H1 (cell line): Measurements from ENCODE around the gene FUT2. TPM values are rescaled to one million over a fixed set of nuclear protein-coding genes. Genes with fewer than 3 reads are reported as not detected.

ENCODE experiments used
- BCL11A ChIP-seq, 2 experiments: IDR thresholded peaks; one replicate each; pipeline ENCODE4 v1.6.1; 2011; ENCODE audit warnings: low read depth in 2 of 2, low read length in 2 of 2, mild to moderate bottlenecking in 2 of 2
- CBX5 ChIP-seq: fragments of 300-800, 300-1000 bp; sonication (generic); IDR thresholded peaks from 2 replicates; pipeline ENCODE4 v1.7.1; 2016; ENCODE audit warnings: antibody characterized with exemption, low read length, low read depth
- CBX8 ChIP-seq: fragments of 300-800, 300-1000 bp; sonication (generic); IDR thresholded peaks from 2 replicates; pipeline ENCODE4 v1.7.1; 2016; ENCODE audit warnings: low read depth, low read length, borderline replicate concordance
- CREB1 ChIP-seq: IDR thresholded peaks from 2 replicates; pipeline ENCODE4 v1.6.1; 2012; ENCODE audit warnings: inconsistent platforms
- EP300 ChIP-seq, 2 experiments: IDR thresholded peaks; 1 replicate in 1 of 2; 2 replicates in 1 of 2; pipeline ENCODE4 v1.6.1; 2011 to 2012; ENCODE audit warnings: low read depth in 2 of 2, low read length in 2 of 2, mild to moderate bottlenecking in 2 of 2, borderline replicate concordance in 1 of 2, inconsistent platforms in 1 of 2, moderate library complexity in 1 of 2
- GABPA ChIP-seq: IDR thresholded peaks from 2 replicates; pipeline ENCODE4 v1.6.1; 2011; ENCODE audit warnings: mild to moderate bottlenecking, low read length, moderate library complexity, borderline replicate concordance; ENCODE audit not compliant: insufficient read depth
- KDM1A ChIP-seq: fragments of 200-600, 300-600 bp; sonication (generic); IDR thresholded peaks from 2 replicates; pipeline ENCODE4 v1.7.1; 2016; ENCODE audit warnings: mild to moderate bottlenecking, low read length, borderline replicate concordance
- KDM4A ChIP-seq: IDR thresholded peaks from one replicate; pipeline ENCODE4 v1.7.1; 2012; ENCODE audit warnings: low read depth, mild to moderate bottlenecking, moderate library complexity, low read length, inconsistent platforms; ENCODE audit not compliant: severe bottlenecking
- KDM5A ChIP-seq: fragments of 200-600 bp; IDR thresholded peaks from 2 replicates; pipeline ENCODE4 v1.7.1; 2012; ENCODE audit warnings: mild to moderate bottlenecking, low read length, inconsistent platforms, mixed read lengths
- POU5F1 ChIP-seq: IDR thresholded peaks from 2 replicates; pipeline ENCODE4 v1.6.1; 2011; ENCODE audit warnings: low read depth, mild to moderate bottlenecking, low read length, moderate library complexity
- RNF2 ChIP-seq: fragments of 200-900, 300-1000 bp; sonication (generic); IDR thresholded peaks from 2 replicates; pipeline ENCODE4 v1.7.1; 2016; ENCODE audit warnings: borderline replicate concordance, low read depth, mild to moderate bottlenecking, antibody characterized with exemption, low read length; ENCODE audit not compliant: poor library complexity, severe bottlenecking; ENCODE audit errors: missing control alignments
- SIRT6 ChIP-seq: IDR thresholded peaks from one replicate; pipeline ENCODE4 v1.7.1; 2012; ENCODE audit warnings: low read length, inconsistent platforms
- SRF ChIP-seq: IDR thresholded peaks from 2 replicates; pipeline ENCODE4 v1.6.1; 2011; ENCODE audit warnings: mild to moderate bottlenecking, low read depth, low read length, moderate library complexity
- SUZ12 ChIP-seq: fragments of 200-600 bp; sonication (generic); IDR thresholded peaks from 2 replicates; pipeline ENCODE4 v1.6.1; 2012; ENCODE audit warnings: mild to moderate bottlenecking, inconsistent platforms, low read length, moderate library complexity, mixed read lengths
- TAF7 ChIP-seq: optimal IDR thresholded peaks from 2 replicates; pipeline ENCODE3; 2011; ENCODE audit warnings: low read depth, mild to moderate bottlenecking, inconsistent platforms, low read length, moderate library complexity, borderline replicate concordance
- polyA plus RNA-seq, 7 experiments: library from polyadenylated mRNA; depleted of rRNA in 3 of 7; stranded (reverse) in 5 of 7; unstranded in 2 of 7; fragments of >200 nt in 5 of 7; fragments of 200-250 nt in 2 of 7; gene quantifications; 1 replicate in 5 of 7; 2 replicates in 1 of 7; 4 replicates in 1 of 7; pipeline versions ENCODE4 v1.2.1 to v1.2.3, GENCODE V29; 2011 to 2013; ENCODE audit warnings: missing spikeins in 2 of 7, mixed read lengths in 2 of 7
- total RNA-seq: library from RNA; stranded (reverse); fragmentation: NEBNext Ultra II Directional; extraction: Animal tissue kit (Norgen Biotek cat#: 25700); gene quantifications from 2 replicates; pipeline ENCODE4 v1.2.1, GENCODE V29; 2021
- TF ChIP-seq, protein P1 (sequence below), 3 experiments: IDR thresholded peaks; 1 replicate in 2 of 3; 2 replicates in 1 of 3; pipeline versions ENCODE4 v1.5.1 to v1.6.1; 2011; ENCODE audit warnings: low read length in 3 of 3, mild to moderate bottlenecking in 3 of 3, inconsistent platforms in 2 of 3, low read depth in 1 of 3, moderate library complexity in 1 of 3; ENCODE audit not compliant: insufficient read depth in 1 of 3; ENCODE audit errors: control extremely low read depth in 1 of 3
- TF ChIP-seq, protein P2 (sequence below): IDR thresholded peaks from 2 replicates; pipeline ENCODE4 v1.6.1; 2012; ENCODE audit warnings: low read length, inconsistent platforms
- TF ChIP-seq, protein P3 (sequence below): IDR thresholded peaks from 2 replicates; pipeline ENCODE4 v1.6.1; 2012; ENCODE audit warnings: inconsistent platforms

The FUT2 gene
- total and polyA plus RNA-seq, 2 of the 8 experiments (the other 6 are each of a cell fraction or from before 2014, with no cell fraction given), result 5.0 to 5.6 TPM

DNA sequence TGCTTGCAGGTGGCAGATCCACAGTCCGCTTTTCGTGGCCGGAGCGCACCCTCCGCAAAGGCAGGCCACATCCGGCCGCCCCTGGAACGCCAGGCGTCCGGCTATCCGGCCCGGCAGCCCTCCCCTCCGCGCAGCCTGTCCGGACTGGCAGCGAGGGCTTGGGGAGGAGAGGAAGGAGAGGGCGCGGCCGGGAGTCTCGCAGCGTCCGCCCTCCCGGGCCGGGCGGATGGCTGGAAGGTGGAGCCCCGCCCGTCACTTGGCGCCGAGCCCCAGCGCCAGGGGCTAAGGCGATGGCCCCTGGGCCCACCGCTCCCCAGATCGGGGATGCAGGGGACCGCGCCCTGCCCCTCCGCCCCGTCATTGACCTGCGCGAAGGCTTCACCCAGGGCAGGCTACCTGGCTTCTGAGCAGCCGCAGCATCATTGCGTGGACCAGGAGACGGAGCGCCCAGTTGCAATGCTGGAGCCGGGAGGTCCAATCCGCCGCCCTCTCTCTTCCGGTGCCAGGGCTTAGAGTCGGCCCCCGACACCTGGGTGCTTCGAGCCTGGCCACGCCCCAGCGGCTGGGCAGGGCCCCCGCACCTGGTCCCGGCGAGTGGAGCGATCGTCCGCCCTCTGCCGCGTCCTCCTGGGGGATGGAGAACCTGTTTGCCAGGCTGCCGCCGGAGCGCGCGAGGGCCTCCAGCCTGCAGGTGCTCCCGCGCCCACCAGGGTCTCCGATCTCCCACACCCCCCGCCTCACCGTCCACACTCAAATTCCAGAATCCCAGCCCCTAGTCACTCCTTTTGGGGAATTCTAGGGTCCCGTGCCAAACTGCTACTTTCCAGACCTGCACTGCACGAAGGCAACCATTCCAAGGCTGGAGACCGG, 57.0 kb downstream of the FUT2 start, which contains the start of gene FUT1 (continued):
- TF ChIP-seq, protein P1, sequence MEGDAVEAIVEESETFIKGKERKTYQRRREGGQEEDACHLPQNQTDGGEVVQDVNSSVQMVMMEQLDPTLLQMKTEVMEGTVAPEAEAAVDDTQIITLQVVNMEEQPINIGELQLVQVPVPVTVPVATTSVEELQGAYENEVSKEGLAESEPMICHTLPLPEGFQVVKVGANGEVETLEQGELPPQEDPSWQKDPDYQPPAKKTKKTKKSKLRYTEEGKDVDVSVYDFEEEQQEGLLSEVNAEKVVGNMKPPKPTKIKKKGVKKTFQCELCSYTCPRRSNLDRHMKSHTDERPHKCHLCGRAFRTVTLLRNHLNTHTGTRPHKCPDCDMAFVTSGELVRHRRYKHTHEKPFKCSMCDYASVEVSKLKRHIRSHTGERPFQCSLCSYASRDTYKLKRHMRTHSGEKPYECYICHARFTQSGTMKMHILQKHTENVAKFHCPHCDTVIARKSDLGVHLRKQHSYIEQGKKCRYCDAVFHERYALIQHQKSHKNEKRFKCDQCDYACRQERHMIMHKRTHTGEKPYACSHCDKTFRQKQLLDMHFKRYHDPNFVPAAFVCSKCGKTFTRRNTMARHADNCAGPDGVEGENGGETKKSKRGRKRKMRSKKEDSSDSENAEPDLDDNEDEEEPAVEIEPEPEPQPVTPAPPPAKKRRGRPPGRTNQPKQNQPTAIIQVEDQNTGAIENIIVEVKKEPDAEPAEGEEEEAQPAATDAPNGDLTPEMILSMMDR (IDR thresholded peaks at IDR 0.05; ENCODE audit: control extremely low read depth in 1 of 3, insufficient read depth in 1 of 3, low read depth in 1 of 3, low read length in 3 of 3), result peak in 2 of 3 experiments; percentile 14 to 28; a peak in 2 of 4 replicates
- no peak for TF ChIP-seq CBX5
- peak in 1 of 2 experiments; percentile 54; a peak in 1 of 3 replicates for TF ChIP-seq EP300 (IDR thresholded peaks at IDR 0.05; ENCODE audit: borderline replicate concordance in 1 of 2, low read depth in 2 of 2, low read length in 2 of 2)
- TF ChIP-seq TAF7, result peak; percentile 35
- peak; percentile 95 for TF ChIP-seq CREB1
- TF ChIP-seq KDM1A, result no peak
- TF ChIP-seq SRF, result 0 out of 2 replicates have a peak, but pooled peaks have one; percentile 2
- TF ChIP-seq, protein P2, sequence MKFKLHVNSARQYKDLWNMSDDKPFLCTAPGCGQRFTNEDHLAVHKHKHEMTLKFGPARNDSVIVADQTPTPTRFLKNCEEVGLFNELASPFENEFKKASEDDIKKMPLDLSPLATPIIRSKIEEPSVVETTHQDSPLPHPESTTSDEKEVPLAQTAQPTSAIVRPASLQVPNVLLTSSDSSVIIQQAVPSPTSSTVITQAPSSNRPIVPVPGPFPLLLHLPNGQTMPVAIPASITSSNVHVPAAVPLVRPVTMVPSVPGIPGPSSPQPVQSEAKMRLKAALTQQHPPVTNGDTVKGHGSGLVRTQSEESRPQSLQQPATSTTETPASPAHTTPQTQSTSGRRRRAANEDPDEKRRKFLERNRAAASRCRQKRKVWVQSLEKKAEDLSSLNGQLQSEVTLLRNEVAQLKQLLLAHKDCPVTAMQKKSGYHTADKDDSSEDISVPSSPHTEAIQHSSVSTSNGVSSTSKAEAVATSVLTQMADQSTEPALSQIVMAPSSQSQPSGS, result no peak
- TF ChIP-seq RNF2, result no peak
- 0 out of 2 replicates have a peak, but pooled peaks have one; percentile 20 for TF ChIP-seq KDM5A
- TF ChIP-seq GABPA, result 0 out of 2 replicates have a peak, but pooled peaks have one; percentile 75
- no peak for TF ChIP-seq CBX8
- TF ChIP-seq, protein P3, sequence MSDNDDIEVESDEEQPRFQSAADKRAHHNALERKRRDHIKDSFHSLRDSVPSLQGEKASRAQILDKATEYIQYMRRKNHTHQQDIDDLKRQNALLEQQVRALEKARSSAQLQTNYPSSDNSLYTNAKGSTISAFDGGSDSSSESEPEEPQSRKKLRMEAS, result peak; percentile 78
- TF ChIP-seq SUZ12, result no peak
- TF ChIP-seq KDM4A, result peak; percentile 77
- no peak for TF ChIP-seq POU5F1
- TF ChIP-seq BCL11A (IDR thresholded peaks at IDR 0.05; ENCODE audit: low read depth in 2 of 2, low read length in 2 of 2), result no peak
- TF ChIP-seq SIRT6, result no peak
